Activated CD4-positive, alpha-beta T cell treated with anti-CD3 and anti-CD28 coated beads for 48 hours (primary cell): ENCODE data around the gene TSEN34.
"Not testable (repeated sequence)": the region's sequence is repeated elsewhere in the genome, so short reads cannot be mapped to it uniquely, and the experiment has no call there.

Source experiments
- DNase-seq: peaks from one replicate; pipeline ENCODE4 v3.0.0-alpha.2; 2020

TSEN34 gene

DNA sequence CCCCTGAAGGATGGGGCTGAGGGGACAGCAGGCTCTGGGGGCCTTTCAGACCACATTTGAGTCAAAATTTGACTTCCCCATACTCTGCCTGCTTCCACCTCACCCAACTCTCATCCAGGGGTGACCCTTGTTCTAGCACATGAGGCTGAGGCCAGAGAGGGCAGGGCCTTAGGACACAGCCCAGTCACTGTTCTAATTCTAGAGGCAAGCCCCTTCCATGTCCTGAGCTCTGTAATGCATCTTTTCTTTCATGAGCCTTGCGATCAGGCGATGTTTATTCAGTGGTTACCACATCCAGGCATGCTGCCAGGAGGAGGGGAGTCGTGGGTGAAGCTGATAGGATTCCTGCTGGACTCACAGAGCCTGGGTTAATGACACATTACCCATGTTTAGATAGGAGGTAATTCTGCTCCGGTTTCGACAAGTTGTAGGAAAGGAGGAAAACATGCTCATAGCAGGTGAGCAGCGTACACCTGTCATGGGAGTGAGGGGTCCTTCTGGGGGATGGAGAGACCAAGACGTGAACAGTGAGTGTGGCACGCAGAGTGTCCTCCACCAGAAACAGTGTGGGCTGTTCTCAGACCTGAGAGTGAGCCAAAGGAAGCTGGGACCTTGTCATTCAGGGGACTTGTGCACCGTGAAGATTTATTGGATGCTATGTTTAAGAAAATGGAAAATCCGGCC is 18.8 kb downstream of the TSEN34 start:
- DNase-seq = peak; percentile 50

DNA sequence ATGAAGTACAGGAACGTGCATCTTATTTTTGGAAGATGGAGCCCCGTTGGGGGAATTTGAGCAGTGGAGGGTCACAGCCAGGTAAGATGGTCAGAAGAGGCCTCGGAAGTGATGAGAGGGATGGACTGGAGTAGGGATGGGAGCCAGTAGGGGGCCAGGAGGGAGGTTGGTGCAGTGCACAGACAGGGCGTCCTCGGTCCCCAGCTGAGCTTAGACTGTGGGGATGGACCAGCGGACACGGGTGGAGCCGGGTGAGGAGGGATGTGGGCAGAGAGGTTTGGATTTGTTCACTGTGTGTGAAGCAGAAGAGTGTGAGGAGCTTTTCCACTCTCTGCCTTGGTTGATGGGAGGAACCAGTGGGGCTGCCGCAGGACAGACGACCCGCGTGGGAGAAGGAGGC is 20.1 kb downstream of the TSEN34 start:
- no peak for DNase-seq

DNA sequence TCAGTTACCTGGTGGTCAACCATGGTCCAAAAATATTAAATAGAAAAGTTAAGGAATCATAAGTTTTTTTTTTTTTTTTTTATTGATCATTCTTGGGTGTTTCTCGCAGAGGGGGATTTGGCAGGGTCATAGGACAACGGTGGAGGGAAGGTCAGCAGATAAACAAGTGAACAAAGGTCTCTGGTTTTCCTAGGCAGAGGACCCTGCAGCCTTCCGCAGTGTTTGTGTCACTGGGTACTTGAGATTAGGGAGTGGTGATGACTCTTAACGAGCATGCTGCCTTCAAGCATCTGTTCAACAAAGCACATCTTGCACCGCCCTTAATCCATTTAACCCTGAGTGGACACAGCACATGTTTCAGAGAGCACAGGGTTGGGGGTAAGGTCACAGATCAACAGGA is 23.1 kb downstream of the TSEN34 start:
- DNase-seq = not testable (repeated sequence)

DNA sequence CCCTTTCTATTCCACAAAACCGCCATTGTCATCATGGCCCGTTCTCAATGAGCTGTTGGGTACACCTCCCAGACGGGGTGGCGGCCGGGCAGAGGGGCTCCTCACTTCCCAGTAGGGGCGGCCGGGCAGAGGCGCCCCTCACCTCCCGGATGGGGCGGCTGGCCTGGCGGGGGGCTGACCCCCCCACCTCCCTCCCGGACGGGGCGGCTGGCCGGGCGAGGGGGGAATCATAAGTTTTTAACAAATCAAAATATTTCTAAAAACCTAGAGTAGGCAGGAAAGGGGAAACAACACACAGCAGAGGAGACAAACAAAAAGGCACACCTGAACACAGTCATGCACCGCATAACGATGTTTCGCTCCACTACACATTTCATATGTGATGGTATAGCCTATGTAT is 23.6 kb downstream of the TSEN34 start:
- not testable (repeated sequence) for DNase-seq

DNA sequence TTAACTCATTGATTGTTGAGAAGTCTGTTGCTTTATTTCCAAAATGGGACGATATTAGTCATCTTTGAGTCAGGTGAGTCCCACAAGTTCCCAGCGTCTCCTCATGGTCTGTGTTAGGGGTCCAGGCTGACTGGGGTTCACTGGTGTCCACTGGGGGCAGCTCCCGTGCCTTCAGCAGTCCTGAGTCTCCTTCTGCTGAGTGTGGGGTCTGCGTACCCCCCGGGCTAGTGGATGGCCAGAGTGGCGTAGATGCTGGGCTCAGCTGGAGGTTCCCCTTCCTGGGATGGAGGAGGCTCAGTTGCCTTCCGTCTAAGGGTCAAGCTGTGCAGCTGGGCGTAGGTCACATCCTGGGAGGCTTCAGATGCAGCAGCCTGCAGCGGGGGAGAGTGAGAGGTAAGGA is 25.8 kb downstream of the TSEN34 start:
- DNase-seq = no peak

DNA sequence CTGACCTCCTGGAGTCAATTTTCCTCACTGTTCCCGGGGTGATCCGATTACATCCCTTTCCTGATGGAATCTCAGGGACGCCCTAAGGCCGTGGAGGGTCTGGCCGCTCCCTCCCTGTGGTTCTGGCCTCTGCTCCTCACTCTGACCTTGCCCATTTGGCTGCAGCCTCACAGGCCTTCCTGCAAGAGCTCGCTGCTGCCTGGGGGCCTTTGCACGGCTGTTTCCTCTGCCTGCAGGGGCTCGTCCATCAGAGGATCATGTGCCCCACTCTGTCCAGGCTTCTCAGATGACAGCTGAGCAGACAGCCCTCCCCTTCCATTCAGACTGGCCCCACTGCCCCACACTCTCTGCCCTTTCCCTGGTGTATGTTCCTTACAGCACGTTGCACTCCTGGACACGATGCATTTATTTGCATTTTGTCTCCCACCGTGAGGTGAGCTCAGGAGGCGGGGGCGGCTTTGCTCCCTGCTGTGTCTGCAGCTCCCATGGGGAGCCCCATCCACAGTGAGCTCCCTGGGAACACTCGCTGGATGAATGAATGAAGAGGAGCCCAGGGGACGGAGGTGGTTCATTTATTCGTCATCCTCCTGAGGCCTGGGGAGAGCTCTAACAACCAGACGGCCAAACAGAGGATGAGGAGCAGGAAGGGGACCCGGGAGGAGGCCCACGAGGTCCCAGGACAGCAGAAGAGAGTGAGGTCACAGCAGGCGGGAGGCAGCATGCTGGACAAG is 26.6 kb downstream of the TSEN34 start:
- not testable (repeated sequence) for DNase-seq

DNA sequence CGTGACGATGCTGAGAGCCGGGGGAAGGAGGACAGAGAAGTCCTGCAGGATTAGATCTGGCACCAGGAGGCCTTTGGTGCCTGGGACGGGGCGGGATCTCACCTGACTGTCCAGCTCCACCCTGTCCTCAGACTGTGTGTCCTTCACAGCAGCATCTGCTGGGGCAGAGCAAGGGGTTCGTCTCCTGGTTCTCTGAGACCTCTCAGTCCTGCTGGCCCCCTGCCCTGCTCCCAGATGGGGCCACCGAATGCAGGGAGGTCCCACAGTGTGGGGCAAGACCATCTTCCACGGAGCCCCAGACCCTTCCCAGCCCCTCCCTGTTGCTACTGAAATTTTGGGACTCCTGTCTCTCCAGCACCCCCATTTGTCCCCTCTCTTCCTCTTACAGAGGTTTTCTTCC is 27.2 kb downstream of the TSEN34 start:
- no peak for DNase-seq

DNA sequence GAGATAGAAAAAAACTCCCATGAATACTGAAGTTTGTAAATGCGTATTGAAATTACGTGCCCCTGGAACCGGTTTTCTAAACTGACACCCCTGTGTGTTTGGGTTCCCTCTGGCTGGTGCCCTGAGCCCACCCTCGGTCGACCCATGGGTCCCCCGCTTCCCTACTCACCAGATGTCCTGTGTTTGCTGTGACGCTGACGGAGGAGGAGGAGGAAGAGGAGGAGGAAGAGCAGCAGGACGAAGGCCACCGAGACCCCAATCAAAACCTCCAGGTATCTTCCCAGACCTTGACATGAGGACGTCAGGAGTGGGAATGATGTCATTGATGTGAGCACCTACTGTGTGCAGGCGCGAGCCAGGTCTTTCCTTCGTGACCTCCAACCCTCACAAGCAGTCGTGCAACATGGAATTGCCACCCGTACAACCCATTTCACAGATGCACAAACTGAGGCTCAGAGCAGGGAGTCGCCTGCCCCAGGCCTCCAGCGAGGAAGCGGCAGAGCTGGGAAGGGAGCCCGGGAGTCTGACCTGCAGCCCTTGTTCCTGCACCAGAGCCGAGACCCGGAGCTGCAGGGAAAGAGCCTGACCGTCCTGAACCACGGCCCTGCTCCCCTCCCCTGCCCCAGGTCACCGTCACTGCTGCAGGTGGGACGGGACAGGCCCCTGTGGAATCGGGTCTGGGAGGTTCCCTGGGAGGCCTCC is 28.0 kb downstream of the TSEN34 start:
- DNase-seq = no peak

DNA sequence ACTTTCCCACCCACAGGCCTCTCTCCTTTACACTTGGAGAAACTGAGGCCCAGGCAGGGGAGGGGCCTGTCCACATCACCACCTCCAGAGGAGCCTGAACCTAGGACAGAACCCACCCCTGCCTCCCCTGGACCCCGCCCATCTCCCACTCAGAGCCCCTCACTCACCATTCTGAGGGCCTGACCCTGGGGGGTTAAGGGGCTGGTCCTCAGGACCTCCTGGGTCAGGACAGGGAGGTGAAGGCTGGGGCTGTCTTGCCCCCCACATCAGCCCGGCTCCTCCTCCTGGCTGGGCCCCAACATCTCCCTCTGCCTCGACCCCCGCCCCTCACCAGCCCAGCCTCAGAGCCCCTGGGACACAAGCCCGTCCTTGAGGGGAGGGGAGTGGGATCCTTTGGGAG is 28.6 kb downstream of the TSEN34 start:
- DNase-seq = not testable (repeated sequence)

DNA sequence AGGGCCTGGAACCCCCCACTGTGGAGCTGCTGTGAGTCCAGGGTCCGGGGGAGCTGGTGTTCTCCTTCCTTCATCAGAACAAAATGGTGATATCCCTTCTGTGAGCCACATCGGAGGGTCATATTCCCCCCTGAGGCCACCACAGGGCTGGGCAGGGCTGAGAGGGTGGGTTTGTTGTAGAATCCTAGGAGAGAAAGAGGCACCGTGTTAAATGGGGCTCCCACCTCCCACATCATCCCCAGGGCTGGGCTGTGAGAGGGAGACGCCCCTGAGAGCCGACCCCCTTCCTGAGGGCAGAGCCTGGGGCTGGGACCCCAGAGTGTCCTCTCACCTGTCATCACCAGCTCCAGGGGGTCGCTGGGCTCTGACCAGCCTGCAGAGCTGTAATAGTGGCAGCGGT is 30.8 kb downstream of the TSEN34 start:
- DNase-seq = not testable (repeated sequence)

DNA sequence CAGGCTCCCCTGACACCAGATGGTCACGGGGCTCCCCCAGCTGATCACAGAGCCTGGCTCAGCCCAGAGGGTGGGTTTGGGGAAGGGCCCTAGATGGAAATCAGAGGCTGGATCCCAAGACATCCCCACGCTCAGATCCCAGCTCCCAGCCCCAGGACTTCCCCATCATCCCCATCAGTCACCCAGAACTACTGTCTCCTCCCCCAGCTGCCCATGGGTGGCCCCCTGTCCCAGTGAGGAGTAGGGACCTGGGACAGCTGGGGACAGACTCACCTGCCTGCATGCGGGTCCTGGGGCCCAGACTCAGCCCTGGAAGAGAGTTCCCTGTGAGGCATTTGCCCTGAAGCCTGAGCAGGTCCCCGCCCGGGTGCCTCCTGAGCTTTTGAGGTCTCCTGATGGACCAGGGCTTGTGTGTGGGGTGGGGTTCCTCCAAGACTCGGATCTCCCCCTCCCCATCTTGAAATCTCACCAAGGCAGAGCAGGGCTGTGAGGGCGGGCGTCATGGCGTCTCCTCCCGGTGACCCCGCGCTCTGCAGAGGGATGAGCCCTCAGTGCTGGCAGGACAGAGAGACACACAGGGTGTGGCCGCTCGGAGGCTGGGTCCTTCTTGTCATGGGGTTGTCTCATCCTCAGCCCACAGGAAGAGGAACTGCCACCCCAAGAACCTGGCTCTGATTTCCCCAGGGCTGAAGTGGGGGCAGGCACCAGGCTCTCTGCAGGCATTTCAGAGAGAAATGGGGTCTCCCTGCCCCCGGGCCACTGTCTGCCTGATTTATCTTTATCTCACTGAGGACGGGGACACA is 31.6 kb downstream of the TSEN34 start, which contains the start of gene LILRB3:
Gene LILRB3 (minus strand): TSS at position 534 of the 803 bp plus-strand sequence. CDS start 31 bp downstream, at position 503.
- DNase-seq = not testable (repeated sequence)

DNA sequence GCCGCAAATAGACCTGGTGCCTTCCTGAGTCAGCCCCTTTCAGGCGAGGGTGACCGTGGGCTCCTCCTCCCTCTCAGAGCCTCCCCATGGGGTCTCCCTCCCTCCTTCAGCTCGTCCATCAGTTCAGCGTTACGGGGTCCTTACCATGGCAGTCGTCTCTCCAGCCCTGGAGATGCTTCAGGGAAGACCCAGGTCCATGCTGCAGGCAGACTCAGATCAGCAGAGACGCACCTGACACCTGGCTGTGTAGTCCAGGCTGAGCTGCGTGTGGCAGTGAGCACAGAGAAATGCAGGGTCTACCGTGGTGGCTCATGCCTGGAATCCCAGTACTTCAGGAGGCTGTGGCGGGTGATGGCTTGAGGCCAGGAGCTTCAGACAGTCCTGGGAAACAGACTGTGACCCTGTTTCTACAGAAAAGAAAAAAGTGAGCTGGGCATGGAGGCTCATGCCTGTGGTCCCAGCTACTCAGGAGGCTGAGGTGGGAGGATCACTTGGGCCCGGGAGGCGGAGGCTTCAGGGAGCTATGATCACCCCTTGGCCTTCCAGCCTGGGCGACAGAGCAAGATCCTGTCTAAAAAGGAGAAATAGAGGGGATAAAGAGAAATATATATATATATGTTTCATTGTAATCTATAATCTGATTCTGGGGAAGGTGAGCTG is 32.3 kb downstream of the TSEN34 start:
- not testable (repeated sequence) for DNase-seq

DNA sequence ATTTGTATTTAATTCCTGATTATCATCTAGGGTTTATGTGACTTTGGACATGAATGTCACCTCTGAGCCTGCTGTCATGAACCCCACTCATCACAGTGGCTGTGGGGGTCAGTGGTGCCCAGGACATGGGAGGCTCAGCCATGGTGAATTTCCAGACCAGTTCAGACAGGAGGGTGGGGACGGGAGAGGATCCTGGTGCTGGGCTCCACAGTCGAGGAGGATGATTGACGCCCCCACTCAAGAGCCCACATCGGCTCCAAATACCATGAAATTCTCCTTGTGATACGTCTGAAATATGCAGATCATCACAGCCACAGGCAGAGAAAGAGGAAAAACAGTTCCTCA is 32.8 kb downstream of the TSEN34 start:
- not testable (repeated sequence) for DNase-seq

DNA sequence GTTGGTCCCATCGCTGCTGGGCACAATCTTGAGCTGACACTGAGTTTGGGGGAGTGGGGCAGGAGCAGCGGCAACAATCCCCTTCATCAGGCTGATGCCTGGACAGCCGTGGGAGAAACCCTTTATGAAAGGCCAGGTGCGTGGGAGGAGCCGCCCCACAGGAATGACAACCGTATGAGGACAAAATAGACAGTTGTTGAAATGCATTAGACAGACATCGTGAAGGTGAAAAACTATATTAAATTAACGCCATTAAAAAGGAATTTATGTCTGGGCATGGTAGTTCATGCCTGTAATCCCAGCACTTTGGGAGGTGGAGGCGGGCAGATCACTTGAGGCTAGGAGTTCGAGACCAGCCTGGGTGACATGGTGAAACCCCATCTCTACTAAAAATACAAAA is 33.5 kb downstream of the TSEN34 start:
- not testable (repeated sequence) for DNase-seq

DNA sequence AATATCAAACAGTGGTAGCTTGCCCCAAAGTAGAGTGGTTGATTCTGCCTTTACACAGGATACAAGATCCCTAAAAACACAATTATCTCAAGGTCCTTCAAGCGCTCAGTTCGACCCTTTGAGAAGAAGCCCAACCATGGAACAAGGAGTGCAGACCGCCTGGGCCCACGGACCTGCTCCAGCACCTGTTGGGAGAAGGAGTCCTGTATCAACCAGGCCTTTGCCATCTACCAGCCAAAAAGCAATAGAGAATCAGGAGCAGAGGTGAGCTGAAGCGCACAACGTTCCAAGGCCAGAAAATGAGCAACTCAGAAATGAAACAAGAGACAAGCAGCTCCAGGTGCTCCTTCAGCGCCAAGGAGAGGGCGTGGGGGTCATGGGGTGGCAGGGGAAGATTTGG is 38.0 kb downstream of the TSEN34 start:
- DNase-seq = no peak

DNA sequence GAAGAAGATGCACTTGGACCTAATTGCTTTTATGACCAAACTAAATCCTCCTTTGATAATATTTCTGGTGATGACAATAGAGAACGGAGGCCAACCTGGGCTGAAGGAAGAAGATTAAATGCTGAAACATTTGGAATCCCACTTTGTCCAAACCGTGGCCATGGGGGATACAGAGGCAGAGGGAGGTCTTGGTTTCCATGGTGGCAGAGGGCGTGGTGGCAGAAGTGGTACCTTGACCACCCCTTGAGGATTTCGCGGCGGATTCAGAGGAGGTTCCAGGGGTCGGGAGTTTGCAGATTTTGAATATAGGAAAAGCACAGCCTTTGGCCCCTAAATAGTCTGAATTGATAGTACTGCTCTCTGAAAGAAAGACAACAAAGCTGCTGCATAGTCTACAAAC is 38.9 kb downstream of the TSEN34 start:
- DNase-seq = no peak

DNA sequence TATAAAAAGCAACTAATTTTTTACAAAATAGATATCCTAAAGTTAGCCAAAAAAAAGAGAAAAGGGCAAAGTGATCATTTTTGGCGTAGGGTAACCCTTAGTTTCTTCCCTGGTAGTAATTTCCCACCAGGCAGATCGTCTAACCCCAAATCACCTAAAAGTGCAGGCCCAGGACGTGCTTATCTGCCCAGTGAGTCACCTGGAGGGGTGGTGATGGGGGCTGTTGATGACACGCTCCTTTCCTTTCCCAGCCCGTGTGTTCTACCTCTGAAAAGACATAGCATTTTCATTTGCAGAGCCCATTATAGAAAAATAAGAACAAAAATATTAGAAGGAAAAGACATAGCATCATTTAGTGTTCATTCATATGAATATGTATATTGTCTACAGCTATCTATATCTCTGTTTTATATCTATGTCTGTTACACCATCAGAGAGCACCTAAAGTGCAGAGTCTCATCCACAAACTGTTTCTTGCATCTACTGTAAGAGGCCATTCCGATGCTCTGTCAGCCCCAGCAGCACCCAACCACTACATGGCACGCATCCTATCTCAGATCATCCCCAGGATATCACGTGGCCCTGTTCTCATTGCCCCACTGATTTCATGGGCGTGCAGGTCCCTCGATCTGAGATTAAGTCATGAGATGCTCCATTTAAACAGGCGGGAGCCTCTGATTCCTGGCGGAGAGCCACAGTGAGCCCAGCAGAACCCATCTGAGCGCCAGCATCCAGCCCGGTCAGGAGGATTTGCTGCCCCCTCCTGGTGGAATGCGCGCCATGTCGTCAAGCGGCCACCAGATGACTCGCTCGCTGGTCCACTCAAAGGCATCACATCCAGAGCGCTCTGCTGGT is 40.2 kb downstream of the TSEN34 start:
- peak; percentile 90 for DNase-seq

DNA sequence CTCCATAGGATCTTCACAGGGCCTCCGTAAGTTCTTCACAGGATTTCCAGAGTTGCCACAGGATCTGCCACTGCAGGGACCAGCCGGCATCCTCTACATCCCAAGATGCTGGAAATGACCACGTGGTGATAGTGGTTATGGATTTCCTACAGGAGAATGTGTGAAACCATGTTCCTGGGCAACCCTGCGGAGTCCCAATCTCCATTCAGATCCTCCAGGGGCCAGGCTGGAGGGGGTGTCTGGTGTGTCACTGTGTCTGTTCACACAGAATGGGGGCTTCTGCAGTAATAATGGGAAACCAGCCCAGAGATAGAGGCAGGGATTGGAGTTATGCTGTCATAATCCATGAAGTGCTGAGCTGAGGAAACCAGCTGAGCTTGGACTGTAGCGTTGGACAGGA is 42.8 kb downstream of the TSEN34 start:
- no peak for DNase-seq

DNA sequence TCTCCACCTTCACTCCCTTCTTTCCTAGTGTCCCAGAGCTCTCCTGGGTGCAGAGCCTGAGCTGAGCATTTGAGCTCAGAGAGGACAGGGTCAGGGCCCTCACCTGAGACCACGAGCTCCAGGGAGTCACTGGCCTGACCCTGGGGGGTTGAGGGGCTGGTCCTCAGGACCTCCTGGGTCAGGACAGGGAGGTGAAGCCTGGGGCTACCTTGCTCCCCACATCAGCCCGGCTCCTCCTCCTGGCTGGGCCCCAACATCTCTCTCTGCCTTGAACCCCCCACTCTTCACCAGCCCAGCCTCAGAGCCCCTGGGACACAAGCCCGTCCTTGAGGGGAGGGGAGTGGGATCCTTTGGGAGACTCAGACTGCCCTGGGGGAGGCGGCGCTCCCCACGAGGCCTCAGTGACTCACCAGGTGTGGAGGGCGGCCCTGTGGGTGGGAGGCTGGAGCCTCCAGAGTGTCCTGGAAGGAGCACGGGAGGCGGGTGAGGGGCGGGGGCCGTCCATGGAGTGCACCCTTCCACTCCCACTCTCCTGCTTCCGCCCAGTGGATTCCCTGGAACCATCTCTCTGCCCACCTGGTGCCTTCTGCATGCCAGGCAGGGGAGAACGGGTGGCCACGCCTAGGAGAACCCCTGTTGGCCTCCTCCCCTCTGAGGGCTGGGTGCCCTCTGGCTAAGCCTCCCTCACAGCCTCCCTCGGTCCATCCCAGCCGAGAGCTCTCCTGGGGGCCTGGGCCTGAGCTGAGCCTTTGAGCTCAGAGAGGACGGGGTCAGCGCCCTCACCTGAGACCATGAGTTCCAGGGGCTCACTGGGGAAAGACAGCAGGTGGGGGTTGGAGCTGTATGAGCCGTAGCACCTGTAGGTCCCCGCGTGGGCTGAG is 48.6 kb downstream of the TSEN34 start:
- not testable (repeated sequence) for DNase-seq
